Muscle layer of colon (tissue), 2 donors: ENCODE measurements around the gene EFEMP1.
"Not testable (repeated sequence)": the region's sequence is repeated elsewhere in the genome, so short reads cannot be mapped to it uniquely, and the experiment has no call there.

Experiments
- H3K27ac ChIP-seq: one replicate; pipeline ENCODE4 v1.7.0; 2013; ENCODE audit warnings: low read depth, mild to moderate bottlenecking, low read length, moderate library complexity
- H3K27me3 ChIP-seq, 2 donors: one replicate each; pipeline ENCODE4 v1.7.0; 2013; ENCODE audit warnings: low read length in 2 of 2, mild to moderate bottlenecking in 2 of 2; ENCODE audit not compliant: insufficient read depth in 2 of 2, control insufficient read depth in 1 of 2
- H3K36me3 ChIP-seq: one replicate; pipeline ENCODE4 v1.7.0; 2013; ENCODE audit warnings: mild to moderate bottlenecking, low read length; ENCODE audit not compliant: insufficient read depth
- H3K4me1 ChIP-seq: one replicate; pipeline ENCODE4 v1.7.0; 2013; ENCODE audit warnings: mild to moderate bottlenecking, low read length; ENCODE audit not compliant: insufficient read depth
- H3K4me3 ChIP-seq, 2 donors: one replicate each; pipeline ENCODE4 v1.7.0; 2013; ENCODE audit warnings: low read length in 2 of 2, low read depth in 1 of 2, mild to moderate bottlenecking in 1 of 2, moderate library complexity in 1 of 2
- H3K9ac ChIP-seq: one replicate; pipeline ENCODE4 v1.7.0; 2013; ENCODE audit warnings: low read length
- H3K9me3 ChIP-seq: one replicate; pipeline ENCODE4 v1.7.0; 2013; ENCODE audit warnings: mild to moderate bottlenecking, low read length
- donor health status: abdominal sarcoma.
- donor health status: Adenocarcinoma of cecum.

EFEMP1 gene

DNA sequence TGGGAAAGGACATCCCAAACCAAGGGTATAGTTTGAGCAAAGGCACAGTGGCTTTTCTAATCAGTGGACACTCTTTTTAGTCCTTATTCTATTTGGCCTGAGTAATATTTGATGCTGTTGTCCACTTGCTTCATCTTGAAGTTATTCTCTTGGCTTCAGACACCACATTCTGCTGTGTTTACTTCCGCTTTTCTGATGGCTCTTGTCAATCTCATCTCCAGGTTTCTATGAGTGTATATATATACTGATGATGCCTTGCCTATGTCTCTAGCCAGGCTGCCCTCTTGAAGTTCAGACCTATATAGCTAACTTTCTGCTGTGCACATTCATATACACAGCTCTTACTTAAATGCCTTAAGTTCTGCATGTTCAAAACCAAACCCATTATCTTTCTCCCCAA is 83.1 kb downstream of the EFEMP1 start:
- Histone ChIP-seq H3K4me3 (no peak overlapping the region), H3K9ac (no peak overlapping the region), H3K36me3 (no peaks in the 10 kb centered on the region), H3K27me3 (no peaks in the 10 kb centered on the region), H3K4me1 (no peaks in the 10 kb centered on the region), H3K27ac (no peak overlapping the region), H3K9me3 (no peaks in the 10 kb centered on the region)

DNA sequence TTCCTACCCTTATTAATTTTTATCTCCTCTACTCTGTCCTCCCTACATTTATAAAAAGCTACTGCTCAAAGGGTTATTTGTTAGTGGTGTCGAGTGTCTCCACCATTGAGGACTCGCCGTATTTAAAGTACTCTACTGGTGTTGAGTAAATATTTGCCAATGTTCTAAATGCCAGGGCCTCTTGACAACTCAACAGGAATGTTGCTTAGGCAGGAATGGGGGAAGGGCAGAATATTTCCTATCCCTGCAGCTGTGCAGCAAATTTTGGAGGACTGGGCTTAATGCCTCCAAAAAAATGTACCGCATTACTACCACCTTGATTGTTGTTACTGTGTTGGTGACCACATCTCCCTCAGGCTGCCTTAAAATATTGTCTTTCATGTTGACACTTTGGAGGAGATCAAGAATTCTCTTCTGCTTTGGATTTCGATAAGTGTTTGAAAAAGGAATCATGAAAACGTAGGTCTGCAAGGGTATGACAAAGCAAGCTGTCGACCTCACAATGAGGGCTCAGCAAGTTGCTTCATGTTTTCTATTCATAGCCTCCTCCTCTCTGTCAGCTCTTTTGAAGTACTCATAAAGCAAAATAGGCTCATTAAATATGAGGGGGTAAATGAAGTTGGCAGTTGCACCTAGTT is 84.3 kb downstream of the EFEMP1 start:
- Histone ChIP-seq H3K4me3 (no peak overlapping the region), H3K4me1 (no peaks in the 10 kb centered on the region), H3K27me3 (no peaks in the 10 kb centered on the region), H3K36me3 (no peaks in the 10 kb centered on the region), H3K27ac (no peak overlapping the region), H3K9me3 (no peaks in the 10 kb centered on the region), H3K9ac (no peak overlapping the region)

DNA sequence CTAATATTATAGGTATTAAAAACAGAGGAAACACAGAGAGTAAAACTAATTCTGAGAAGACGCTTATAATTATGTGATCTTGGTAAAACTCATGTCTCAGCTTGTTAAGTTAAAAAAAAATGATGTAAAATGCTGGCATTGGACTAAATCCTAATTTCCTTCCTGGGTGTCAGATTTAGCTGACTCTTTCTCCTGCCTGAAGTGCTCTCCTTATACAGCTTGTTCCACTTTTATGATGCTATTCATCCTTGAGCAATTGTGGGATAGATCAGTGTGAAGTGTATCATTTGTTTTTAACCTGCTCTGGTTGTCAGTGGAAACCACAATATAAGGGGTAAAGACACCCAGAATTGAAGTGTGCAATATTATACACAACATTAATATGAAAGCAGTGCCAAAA is 84.9 kb downstream of the EFEMP1 start:
- no peak overlapping the region for H3K9ac ChIP-seq
- no peak overlapping the region for H3K4me3 ChIP-seq
- no peaks in the 10 kb centered on the region for H3K9me3 ChIP-seq
- no peaks in the 10 kb centered on the region for H3K36me3 ChIP-seq
- no peak overlapping the region for H3K27ac ChIP-seq
- H3K4me1 ChIP-seq: no peaks in the 10 kb centered on the region
- no peaks in the 10 kb centered on the region for H3K27me3 ChIP-seq

DNA sequence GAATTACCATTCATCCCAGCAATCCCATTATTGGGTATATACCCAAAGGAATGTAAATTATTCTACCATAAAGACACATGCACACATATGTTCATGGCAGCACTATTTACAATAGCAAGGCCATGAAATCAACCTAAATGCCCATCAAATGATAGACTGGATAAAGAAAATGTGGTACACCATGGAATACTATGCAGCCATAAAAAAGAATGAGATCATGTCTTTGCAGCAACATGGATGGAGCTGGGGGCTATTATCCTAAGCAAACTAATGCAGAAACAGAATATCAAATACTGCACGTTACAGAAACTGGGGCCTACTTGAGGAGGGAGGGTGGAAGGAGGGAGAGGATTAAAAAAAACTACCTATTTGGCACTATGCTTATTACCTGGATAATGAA is 85.5 kb downstream of the EFEMP1 start:
- not testable (repeated sequence) for H3K27me3 ChIP-seq, H3K9me3 ChIP-seq, H3K27ac ChIP-seq, H3K4me1 ChIP-seq, H3K36me3 ChIP-seq, H3K4me3 ChIP-seq, H3K9ac ChIP-seq

DNA sequence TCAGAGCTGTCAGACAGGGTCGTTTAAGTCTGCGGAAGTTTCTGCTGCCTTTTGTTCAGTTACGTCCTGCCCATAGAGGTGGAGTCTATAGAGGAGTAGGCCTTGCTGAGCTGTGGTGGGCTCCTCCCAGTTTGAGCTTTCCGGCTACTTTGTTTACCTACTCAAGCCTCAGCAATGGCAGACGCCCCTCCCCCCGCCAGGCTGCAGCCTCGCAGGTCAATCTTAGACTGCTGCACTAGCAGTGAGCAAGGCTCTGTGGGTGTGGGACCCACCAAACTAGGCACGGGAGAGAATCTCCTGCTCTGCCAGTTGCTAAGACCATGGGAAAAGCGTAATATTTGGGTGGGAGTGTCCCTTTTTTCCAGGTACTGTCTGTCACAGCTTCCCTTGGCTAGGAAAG is 86.5 kb downstream of the EFEMP1 start:
- Histone ChIP-seq H3K36me3 (no peaks in the 10 kb centered on the region), H3K9me3 (no peaks in the 10 kb centered on the region), H3K4me1 (no peaks in the 10 kb centered on the region), H3K4me3 (no peak overlapping the region), H3K27ac (no peak overlapping the region), H3K9ac (no peak overlapping the region), H3K27me3 (no peaks in the 10 kb centered on the region)

DNA sequence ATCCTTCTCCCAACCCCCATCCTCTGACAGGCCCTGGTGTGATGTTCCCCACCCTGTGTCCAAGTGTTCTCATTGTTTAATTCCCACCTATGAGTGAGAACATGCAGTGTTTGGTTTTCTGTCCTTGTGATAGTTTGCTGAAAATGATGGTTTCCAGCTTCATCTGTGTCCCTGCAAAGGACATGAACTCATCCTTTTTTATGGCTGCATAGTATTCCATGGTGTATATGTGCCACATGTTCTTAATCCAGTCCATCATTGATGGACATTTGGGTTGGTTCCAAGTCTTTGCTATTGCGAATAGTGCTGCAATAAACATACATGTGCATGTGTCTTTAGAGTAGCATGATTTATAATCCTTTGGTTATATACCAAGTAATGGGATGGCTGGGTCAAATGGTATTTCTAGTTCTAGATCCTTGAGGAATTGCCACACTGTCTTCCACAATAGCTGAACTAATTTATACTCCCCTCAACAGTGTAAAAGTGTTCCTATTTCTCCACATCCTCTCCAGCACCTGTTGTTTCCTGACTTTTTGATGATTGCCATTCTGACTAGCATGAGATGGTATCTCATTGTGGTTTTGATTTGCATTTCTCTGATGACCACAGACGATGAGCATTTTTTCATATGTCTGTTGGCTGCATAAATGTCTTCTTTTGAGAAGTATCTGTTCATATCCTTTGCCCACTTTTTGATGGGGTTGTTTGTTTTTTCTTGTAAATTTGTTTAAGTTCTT is 91.7 kb downstream of the EFEMP1 start:
- H3K4me1 ChIP-seq, H3K36me3 ChIP-seq, H3K27me3 ChIP-seq, H3K9ac ChIP-seq, H3K27ac ChIP-seq, H3K4me3 ChIP-seq, H3K9me3 ChIP-seq: not testable (repeated sequence)

DNA sequence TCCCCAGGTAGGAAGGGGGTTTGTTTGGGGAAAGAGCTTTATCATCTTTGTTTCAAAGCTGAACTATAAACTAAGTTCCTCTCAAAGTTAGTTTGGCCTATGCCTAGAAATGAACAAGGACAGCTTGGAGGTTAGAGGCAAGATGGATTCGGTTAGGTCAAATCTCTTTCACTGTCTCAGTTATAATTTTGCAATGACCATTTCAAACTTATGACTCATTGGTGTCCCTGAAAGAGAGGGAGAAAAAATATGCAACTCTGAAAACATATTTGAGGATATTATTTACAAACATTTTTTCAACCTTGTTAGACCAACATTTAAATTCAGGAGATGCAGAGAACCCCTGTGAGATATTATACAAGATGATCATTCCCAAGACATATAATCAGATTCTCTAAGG is 95.7 kb downstream of the EFEMP1 start:
- H3K4me1 ChIP-seq: no peaks in the 10 kb centered on the region
- H3K4me3 ChIP-seq: no peak overlapping the region
- no peak overlapping the region for H3K27ac ChIP-seq
- no peaks in the 10 kb centered on the region for H3K36me3 ChIP-seq
- no peaks in the 10 kb centered on the region for H3K27me3 ChIP-seq
- no peak overlapping the region for H3K9ac ChIP-seq
- H3K9me3 ChIP-seq: no peaks in the 10 kb centered on the region

DNA sequence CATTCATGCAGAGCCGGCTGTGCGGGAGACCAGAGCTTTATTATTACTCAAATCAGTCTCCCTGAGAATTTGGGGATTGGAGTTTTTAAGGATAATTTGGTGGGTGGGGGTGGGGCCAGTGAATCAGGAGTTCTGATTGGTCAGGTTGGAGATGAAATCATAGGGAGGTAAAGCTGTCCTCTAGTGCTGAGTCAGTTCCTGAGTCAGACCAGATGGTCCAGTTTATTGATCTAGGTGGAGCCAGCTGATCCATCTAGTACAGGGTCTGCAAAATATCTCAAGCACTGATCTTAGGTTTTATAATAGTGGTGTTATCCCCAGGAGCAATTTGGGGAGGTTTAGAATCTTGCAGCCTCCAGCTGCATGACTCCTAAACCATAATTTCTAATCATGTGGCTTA is 96.2 kb downstream of the EFEMP1 start:
- not testable (repeated sequence) for H3K9ac ChIP-seq, H3K9me3 ChIP-seq, H3K4me3 ChIP-seq, H3K4me1 ChIP-seq, H3K36me3 ChIP-seq, H3K27ac ChIP-seq, H3K27me3 ChIP-seq

DNA sequence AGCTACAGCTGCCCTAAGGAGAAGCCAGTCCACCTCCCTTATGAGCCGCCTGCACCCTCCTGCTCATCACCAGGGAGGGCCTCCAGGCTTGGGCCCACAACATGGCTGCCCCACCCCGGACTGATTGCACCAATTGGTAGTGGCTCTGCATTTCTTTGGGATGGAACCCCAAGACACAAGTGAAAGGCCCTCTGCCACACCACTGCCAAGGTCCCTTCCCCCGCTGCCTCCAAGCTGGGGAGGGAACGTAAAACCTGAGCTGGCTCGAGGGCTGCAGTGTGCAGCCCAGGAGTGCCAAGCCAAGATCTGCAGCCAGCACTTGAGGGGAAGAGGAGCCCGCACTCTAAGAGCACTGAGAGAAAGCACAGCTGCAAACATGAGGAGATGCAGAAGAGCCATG is 97.3 kb downstream of the EFEMP1 start:
- Histone ChIP-seq H3K9ac (no peak overlapping the region), H3K27me3 (no peaks in the 10 kb centered on the region), H3K9me3 (no peaks in the 10 kb centered on the region), H3K36me3 (no peaks in the 10 kb centered on the region), H3K4me1 (no peaks in the 10 kb centered on the region), H3K4me3 (no peak overlapping the region), H3K27ac (no peak overlapping the region)

DNA sequence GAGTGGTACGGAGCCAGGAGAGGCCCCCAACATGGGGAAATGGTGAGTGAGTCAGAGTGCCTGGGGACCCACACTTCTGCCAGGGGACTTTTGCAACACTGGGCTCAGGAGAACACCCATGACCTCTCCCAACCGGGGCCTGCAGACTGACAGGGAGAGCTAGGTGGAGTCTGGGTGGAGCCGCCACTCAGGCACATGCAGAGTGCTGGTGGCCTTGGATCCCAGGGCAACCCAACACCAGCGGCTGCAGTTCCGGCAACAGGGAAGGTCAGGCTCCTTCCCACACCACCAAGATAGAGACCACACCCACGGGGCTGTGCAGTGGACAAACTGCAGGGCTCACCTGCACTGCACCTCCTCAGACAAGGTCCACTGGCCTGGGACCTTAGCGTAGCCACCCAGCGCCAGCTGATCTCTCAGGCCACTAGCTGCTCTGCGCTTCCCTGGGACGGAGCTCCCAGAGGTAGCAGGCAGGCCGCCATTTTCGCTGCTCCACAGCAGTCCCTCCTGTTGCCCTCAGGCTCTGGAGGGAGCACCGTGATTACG is 99.0 kb downstream of the EFEMP1 start:
- Histone ChIP-seq H3K4me1 (no peaks in the 10 kb centered on the region), H3K36me3 (no peaks in the 10 kb centered on the region), H3K4me3 (no peak overlapping the region), H3K9me3 (no peaks in the 10 kb centered on the region), H3K9ac (no peak overlapping the region), H3K27ac (no peak overlapping the region), H3K27me3 (no peaks in the 10 kb centered on the region)
